Dedifferentiated amniotic fluid mesenchymal stem cell (primary cell): ENCODE measurements around the gene DOCK11.
A peak's percentile ranks its signal among the peaks of the same experiment; 100 is the strongest.
"Not testable (repeated sequence)": the region's sequence is repeated elsewhere in the genome, so short reads cannot be mapped to it uniquely, and the experiment has no call there.

ENCODE experiments used
- DNase-seq: peaks from one replicate; pipeline ENCODE4 v3.0.0-alpha.2; 2016; ENCODE audit errors: extremely low spot score

The DOCK11 gene

GRCh38 chrX:118495061-118495921 is at the start of gene DOCK11:
DOCK11 (plus strand) TSS chrX:118495815; CDS start chrX:118495972, 157 bp downstream.
- DNase-seq, result peak; percentile 52

- DNase-seq, result peak; percentile 16
These were observed 47.3 kb upstream of the DOCK11 start for GRCh38 chrX:118448273-118448783.

- no peak for DNase-seq
These were observed 40.6 kb upstream of the DOCK11 start for GRCh38 chrX:118455013-118455412.

GRCh38 chrX:118459494-118459893 is 36.1 kb upstream of the DOCK11 start:
- DNase-seq, result peak; percentile 39

GRCh38 chrX:118464501-118464900 is 31.1 kb upstream of the DOCK11 start:
- DNase-seq, result no peak

GRCh38 chrX:118468122-118468521 is 27.5 kb upstream of the DOCK11 start:
- DNase-seq, result no peak

- not testable (repeated sequence) for DNase-seq
These were observed 24.8 kb upstream of the DOCK11 start for GRCh38 chrX:118470721-118471347.

- DNase-seq, result no peak
These were observed 21.0 kb upstream of the DOCK11 start for GRCh38 chrX:118474586-118474985.

GRCh38 chrX:118475903-118476302 is 19.7 kb upstream of the DOCK11 start:
- no peak for DNase-seq

- no peak for DNase-seq
These were observed 15.4 kb upstream of the DOCK11 start for GRCh38 chrX:118480172-118480571.

GRCh38 chrX:118482384-118482783 is 13.2 kb upstream of the DOCK11 start:
- DNase-seq, result not testable (repeated sequence)

- DNase-seq, result no peak
These were observed 11.3 kb upstream of the DOCK11 start for GRCh38 chrX:118484216-118484903.

GRCh38 chrX:118486693-118487092 is 8.9 kb upstream of the DOCK11 start:
- not testable (repeated sequence) for DNase-seq

GRCh38 chrX:118493016-118493415 is 2.6 kb upstream of the DOCK11 start:
- no peak for DNase-seq

- no peak for DNase-seq
These were observed 1.8 kb upstream of the DOCK11 start for GRCh38 chrX:118493653-118494297.

GRCh38 chrX:118495958-118496762 is 545 bp downstream of the DOCK11 start:
- no peak for DNase-seq

- no peak for DNase-seq
These were observed 1.1 kb downstream of the DOCK11 start for GRCh38 chrX:118496763-118497079.

GRCh38 chrX:118497180-118497818 is 1.7 kb downstream of the DOCK11 start:
- no peak for DNase-seq

- DNase-seq, result no peak
These were observed 2.7 kb downstream of the DOCK11 start for GRCh38 chrX:118498351-118498750.

- DNase-seq, result no peak
These were observed 3.1 kb downstream of the DOCK11 start for GRCh38 chrX:118498755-118499154.

GRCh38 chrX:118499295-118499694 is 3.7 kb downstream of the DOCK11 start:
- DNase-seq, result no peak
